ENCODE measurements around the gene SAMD8. TPM values are rescaled to one million over a fixed set of nuclear protein-coding genes. Genes with fewer than 3 reads are reported as not detected.

Gene SAMD8
- total and polyA plus RNA-seq, 10 of the 15 experiments (the other 5 are each of a cell fraction or from before 2014, with no cell fraction given), result 2.8 to 26.0 (median 9.3) TPM

DNA sequence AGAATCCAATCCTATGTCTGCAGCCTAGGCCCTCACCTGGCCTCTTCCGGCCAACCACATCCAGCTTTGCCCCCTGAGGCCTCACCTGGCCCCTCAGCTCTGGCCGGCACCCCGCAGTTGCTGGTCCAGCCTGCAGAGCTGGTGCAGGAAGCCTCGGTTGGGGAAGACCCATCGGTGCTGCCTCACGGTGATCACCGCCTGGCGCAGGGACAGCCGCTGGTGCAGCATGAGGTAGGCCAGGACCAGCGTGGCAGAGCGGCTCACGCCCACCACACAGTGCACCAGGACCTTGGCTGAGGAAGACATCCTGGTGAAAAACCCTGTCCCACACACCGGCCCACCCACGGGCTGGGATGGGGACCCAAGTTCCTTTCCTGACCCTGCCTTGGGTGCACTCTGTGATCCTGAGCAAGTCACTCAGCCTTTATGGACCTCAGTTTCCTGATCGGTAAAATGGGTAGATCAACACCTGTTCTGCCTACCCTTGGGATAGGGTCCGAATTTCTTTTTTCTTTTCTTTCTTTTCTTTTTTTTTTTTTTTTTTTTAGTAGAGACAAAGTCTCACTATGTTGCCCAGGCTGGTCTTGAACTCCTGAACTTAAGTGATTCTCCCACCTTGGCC is 5.8 kb upstream of the SAMD8 start:
- Histone ChIP-seq H3K9ac (ENCODE audit: control insufficient read depth, insufficient read depth, low read length) (no peak overlapping the region), H3K79me2 (ENCODE audit: control insufficient read depth, insufficient read depth, low read length) (no peaks in the 10 kb centered on the region), H3K27ac (ENCODE audit: control insufficient read depth, insufficient read depth) (no peak overlapping the region), H3K4me2 (ENCODE audit: control insufficient read depth, insufficient read depth) (no peak overlapping the region), H3K4me3 (no peak overlapping the region), H3K36me3 (ENCODE audit: control insufficient read depth in 2 of 2, insufficient read depth in 2 of 2, low read length in 1 of 2) (no peaks in the 10 kb centered on the region), H3K4me1 (ENCODE audit: control insufficient read depth, insufficient read depth, low read length) (peaks cover 18% of the 10 kb centered on the region), H2AFZ (ENCODE audit: control insufficient read depth, low read depth, low read length) (no peak overlapping the region), H4K20me1 (ENCODE audit: control insufficient read depth, insufficient read depth) (no peaks in the 10 kb centered on the region), H3K27me3 (replicated peaks in 1 of 2; ENCODE audit: control insufficient read depth in 2 of 2, insufficient read depth in 2 of 2, low read length in 1 of 2) (no peaks in the 10 kb centered on the region), H3K9me3 (replicated peaks; ENCODE audit: control insufficient read depth, insufficient read depth, low read length) (no peaks in the 10 kb centered on the region)
- DNase-seq (ENCODE audit: low read depth, low spot score), result no peak
- RAD21 ChIA-PET (ENCODE audit: unreplicated experiment), result interaction anchor here (1.3 to 3.1 kb wide), 2 partner anchors 130 to 368 kb away, joined by 4 to 11 read pairs; partner anchors contain the start of gene COMTD1
- POLR2A ChIA-PET, result no interaction called here
- intact Hi-C loops (cut with micrococcal nuclease; ENCODE audit: unreplicated experiment), result loop anchor here (10.0 kb wide), 2 partner anchors 521 to 681 kb away; no protein-coding TSS in a partner anchor
- TF ChIP-seq TCF7 (IDR thresholded peaks at IDR 0.05; ENCODE audit: borderline replicate concordance), result no peak
- no peak for TF ChIP-seq E4F1 (IDR thresholded peaks at IDR 0.05; ENCODE audit: borderline replicate concordance, partially characterized antibody)
- TF ChIP-seq POLR2A (IDR thresholded peaks at IDR 0.05; ENCODE audit: low read depth, low read length), result no peak
- no peak for TF ChIP-seq STAT1 (conservative IDR thresholded peaks at IDR 0.05)
- no peak for TF ChIP-seq CBFB (IDR thresholded peaks at IDR 0.05; ENCODE audit: low read depth)
- TF ChIP-seq ESRRA (IDR thresholded peaks at IDR 0.05; ENCODE audit: low read length), result no peak
- TF ChIP-seq ZNF622 (IDR thresholded peaks at IDR 0.05), result no peak
- no peak for TF ChIP-seq CHD1 (IDR thresholded peaks at IDR 0.05; ENCODE audit: low read depth, low read length)
- no peak for TF ChIP-seq EED (IDR thresholded peaks at IDR 0.05; ENCODE audit: low read depth)
- no peak for TF ChIP-seq WRNIP1 (IDR thresholded peaks at IDR 0.05; ENCODE audit: borderline replicate concordance, low read depth, low read length)
- no peak for TF ChIP-seq JUNB (IDR thresholded peaks at IDR 0.05)
- TF ChIP-seq SMC3 (IDR thresholded peaks at IDR 0.05; ENCODE audit: borderline replicate concordance, low read length), result no peak
- TF ChIP-seq PML (IDR thresholded peaks at IDR 0.05; ENCODE audit: low read length), result no peak
- no peak for FAIRE-seq
- ATAC-seq, result no peak
- SMC1A ChIA-PET (ENCODE audit: uncharacterized antibody, unreplicated experiment), result interaction anchor here (0.8 to 1.4 kb wide), 5 partner anchors 13 to 838 kb away, joined by 3 to 4 read pairs (median 4); no protein-coding TSS in a partner anchor
- 83% methylated on average over 16 of the region's 16 CpGs for WGBS (ENCODE audit: insufficient coverage, insufficient replicate concordance, low lambda C conversion rate, missing lambda C conversion rate)
- CTCF ChIA-PET, result interaction anchor here (0.9 to 2.0 kb wide), 4 partner anchors 7 to 864 kb away, joined by 3 to 6 read pairs (median 5); no protein-coding TSS in a partner anchor
- BruUV-seq (replicated peaks), result no TSS peak
- in situ Hi-C loops (cut with MboI), result no loop called here

Data from GM12878 (cell line).